ENCODE data around the gene KIF19. TPM values are rescaled to one million over a fixed set of nuclear protein-coding genes. Genes with fewer than 3 reads are reported as not detected.

Gene KIF19
- total RNA-seq, 1 donor: not detected

DNA sequence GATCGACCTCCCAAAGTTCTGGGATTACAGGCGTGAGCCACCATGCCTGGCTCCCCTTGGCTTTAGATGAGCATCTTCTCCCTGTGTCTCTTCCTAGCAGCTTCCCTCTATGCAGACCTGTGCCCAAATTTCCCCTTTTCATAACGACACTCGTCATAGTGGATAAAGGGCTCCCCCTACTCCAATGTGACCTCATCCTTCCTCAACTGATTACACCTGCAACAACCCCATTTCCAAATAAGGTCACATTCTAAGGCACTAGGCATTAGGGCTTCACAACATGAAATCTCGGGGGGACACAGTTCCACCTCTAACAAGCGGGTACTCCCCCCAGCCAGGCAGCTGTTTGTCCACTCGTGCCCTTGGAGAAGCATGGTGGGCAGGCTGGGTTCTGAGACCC is 10.3 kb downstream of the KIF19 start:
- no peak for DNase-seq (ENCODE audit: low read depth)
- H3K4me3 ChIP-seq (ENCODE audit: low read depth, low read length): no peak overlapping the region
- TF ChIP-seq, protein P1, sequence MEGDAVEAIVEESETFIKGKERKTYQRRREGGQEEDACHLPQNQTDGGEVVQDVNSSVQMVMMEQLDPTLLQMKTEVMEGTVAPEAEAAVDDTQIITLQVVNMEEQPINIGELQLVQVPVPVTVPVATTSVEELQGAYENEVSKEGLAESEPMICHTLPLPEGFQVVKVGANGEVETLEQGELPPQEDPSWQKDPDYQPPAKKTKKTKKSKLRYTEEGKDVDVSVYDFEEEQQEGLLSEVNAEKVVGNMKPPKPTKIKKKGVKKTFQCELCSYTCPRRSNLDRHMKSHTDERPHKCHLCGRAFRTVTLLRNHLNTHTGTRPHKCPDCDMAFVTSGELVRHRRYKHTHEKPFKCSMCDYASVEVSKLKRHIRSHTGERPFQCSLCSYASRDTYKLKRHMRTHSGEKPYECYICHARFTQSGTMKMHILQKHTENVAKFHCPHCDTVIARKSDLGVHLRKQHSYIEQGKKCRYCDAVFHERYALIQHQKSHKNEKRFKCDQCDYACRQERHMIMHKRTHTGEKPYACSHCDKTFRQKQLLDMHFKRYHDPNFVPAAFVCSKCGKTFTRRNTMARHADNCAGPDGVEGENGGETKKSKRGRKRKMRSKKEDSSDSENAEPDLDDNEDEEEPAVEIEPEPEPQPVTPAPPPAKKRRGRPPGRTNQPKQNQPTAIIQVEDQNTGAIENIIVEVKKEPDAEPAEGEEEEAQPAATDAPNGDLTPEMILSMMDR (IDR thresholded peaks at IDR 0.05; ENCODE audit: insufficient read depth, low read depth, low read length): no peak

DNA sequence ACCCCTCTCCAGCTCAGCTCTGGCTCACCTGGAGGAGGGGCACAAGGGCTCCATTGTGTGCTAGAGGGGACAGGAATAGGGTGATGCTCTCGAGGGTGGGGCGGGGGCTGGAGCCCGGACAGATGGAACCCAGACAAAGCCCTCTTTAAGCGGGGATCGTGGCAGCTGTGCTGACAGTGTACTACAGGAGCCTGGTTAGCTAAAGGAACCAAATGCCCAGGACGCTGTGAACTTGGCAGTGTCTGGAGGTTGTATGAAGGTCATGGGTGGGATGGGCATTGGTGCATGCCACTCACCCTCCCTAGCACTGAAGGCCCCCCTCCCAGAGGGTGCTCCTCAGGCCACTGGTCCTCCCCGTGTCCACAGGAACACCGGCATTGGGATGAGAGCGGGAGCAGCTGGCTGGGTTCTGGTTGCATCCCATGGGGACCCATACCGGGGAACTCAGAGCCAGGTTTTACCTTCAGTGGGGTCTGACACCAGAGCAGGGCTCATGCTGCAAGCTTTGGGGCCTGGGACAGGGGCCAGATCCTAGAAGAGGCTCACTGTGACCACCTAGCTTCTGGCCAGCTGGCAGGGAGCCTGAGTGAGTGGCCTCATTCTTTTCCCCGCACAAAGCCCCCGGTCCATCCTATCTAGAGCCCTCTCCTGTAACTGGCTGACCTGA is 11.9 kb downstream of the KIF19 start:
- no peak for DNase-seq (ENCODE audit: low read depth)
- TF ChIP-seq, protein P1 (IDR thresholded peaks at IDR 0.05; ENCODE audit: insufficient read depth, low read depth, low read length): no peak

DNA sequence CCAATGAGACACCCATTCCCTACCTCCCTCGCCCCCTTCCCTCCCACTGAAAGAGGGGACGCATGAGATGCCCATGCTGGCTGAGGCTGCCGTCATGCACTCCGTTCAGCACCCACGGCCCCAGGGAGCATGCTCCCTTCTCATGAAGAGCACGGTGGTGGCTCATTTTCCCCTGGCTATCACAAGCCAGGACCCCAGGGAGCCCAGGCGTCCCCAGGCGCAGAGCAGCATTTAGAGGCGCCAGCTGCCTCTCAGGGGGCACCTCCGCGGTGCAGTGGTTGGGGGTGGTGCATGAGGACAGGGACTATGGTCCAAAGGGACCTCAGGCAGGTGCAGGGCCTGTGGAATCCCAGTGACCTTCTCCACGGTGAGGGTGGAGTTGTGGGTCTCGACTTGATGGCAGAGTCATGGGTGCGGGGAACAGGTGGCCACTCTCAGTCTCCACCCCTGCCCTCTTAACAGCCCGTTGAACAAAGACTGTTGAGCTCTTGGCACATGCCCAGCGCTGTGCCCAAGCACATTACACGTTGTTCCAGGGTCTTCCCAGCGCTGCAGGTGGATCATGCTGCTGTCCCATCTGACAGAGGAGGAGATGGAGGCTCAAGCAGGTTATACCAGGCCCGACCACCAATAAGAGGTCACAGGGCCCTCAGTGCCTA is 13.6 kb downstream of the KIF19 start:
- TF ChIP-seq, protein P1 (IDR thresholded peaks at IDR 0.05; ENCODE audit: insufficient read depth, low read depth, low read length): no peak
- DNase-seq (ENCODE audit: low read depth): no peak
- no peak overlapping the region for H3K4me3 ChIP-seq (ENCODE audit: low read depth, low read length)

More for the DNA sequence above, 11.9 kb downstream of the KIF19 start:
- no peak overlapping the region for H3K4me3 ChIP-seq (ENCODE audit: low read depth, low read length)

DNA sequence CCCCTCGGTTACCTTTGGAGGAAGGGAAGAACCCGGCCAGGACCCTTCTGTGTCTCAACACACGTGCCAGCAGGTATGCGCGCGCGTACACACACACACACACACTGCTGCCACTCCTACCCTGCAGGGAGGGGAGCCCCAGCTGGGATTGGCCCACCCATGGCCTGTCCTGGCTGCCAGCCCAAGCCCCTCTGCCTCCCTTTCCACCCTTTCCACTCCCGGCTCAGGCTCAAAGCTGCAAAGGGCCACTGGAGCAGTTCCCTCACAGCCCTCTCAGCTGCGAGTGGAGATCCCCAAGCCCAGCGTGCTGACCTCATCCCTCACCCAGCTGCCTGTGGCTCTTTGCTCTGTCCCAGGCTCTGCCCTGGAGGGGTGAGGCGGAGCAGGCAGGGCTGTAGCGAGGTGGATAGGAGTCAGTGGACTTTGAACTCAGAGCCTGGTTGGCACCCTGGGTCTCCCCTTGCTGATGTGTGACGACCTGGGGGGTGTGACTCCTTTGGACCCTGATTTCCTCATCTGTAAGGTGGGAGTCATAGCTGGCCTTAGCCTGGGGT is 14.5 kb downstream of the KIF19 start:
- DNase-seq (ENCODE audit: low read depth): no peak
- no peak overlapping the region for H3K4me3 ChIP-seq (ENCODE audit: low read depth, low read length)
- TF ChIP-seq, protein P1 (IDR thresholded peaks at IDR 0.05; ENCODE audit: insufficient read depth, low read depth, low read length): no peak

DNA sequence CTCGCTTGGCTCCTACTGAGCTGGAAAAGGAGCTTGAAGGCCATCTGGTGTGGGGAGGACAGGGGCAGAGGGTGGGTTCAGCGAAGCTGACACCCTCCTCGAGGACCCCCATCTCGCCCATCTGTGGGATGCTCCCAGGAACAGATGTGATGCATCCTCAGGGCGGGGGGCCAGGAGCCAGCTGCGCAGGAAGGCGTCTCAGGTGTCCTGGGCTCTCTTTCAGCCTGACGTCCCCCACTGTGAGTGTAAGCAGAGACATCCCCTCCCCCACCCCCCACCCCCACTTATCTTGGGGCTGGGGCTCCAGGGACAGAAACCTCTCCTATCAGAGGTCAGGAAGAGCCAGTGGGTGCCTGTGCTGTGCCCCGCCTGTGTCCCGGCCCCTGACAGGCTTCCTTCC is 16.2 kb downstream of the KIF19 start:
- TF ChIP-seq, protein P1 (IDR thresholded peaks at IDR 0.05; ENCODE audit: insufficient read depth, low read depth, low read length): no peak
- H3K4me3 ChIP-seq (ENCODE audit: low read depth, low read length): no peak overlapping the region

DNA sequence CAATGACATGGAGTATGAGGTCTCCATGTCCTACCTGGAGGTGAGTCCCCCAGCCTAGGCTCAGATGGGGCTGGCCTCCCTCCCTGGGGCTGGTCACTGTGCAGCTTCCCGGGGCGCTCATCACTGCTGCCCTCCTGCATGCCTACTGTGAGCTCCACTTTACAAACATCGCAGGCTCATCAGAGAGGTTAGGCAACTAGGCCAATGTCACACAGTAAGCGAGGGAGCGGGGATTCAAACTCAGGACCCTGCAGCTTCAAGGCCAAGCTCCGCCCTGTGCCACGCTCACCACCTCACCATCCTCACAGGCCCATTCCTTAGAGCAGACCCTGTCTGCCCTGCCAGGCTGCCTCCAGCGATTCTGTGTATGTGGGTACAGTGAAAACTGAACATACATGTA is 17.1 kb downstream of the KIF19 start:
- DNase-seq (ENCODE audit: low read depth): no peak
- no peak overlapping the region for H3K4me3 ChIP-seq (ENCODE audit: low read depth, low read length)
- TF ChIP-seq, protein P1 (IDR thresholded peaks at IDR 0.05; ENCODE audit: insufficient read depth, low read depth, low read length): no peak

More for the DNA sequence above, 16.2 kb downstream of the KIF19 start:
- no peak for DNase-seq (ENCODE audit: low read depth)

All from fibroblast of villous mesenchyme (primary cell).